ENCODE data around the gene BMPER. TPM values are rescaled to one million over a fixed set of nuclear protein-coding genes. Genes with fewer than 3 reads are reported as not detected.

BMPER gene
- total RNA-seq, 1 donor: 11.2 TPM

DNA sequence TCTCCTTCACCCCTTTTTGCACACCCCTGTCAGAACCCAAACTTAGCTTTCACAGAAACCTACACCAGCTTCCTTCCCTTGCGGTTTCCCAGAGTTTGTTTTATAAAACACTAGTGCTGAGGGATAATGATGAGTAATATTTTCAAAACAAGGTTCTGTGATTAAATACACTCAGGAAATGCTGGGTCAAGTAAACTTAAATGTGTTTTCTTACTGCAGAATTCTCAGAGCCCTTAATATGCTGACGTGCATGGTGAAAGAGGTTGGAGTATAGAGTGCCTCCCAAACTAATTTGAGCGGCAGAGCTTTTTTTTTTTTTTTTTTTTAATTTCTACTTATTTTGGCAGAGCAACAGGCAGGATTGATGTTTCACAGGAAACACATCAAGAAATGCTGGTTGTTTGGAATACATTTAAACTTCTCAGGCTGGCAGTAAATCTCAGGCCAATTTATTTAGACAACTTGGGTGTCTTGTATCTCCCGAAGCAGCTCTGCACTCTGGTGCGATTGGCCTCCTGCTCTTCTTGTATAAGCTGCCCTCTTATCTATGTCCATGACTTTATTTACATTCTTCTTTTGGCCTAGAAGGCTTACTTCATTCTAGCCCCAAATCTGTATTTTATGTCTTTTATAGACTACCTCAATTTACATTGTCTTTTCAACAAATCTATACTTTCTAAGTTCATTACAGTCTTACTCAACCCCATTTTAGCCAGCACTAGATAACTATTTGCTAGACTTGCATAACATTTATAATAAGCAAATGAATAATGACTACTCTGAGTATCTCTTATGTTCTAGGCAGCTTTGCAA lies 165.4 kb downstream of the BMPER start:
- H3K27me3 ChIP-seq (ENCODE audit: insufficient read depth, low read length): no peaks in the 10 kb centered on the region
- TF ChIP-seq, protein P1, sequence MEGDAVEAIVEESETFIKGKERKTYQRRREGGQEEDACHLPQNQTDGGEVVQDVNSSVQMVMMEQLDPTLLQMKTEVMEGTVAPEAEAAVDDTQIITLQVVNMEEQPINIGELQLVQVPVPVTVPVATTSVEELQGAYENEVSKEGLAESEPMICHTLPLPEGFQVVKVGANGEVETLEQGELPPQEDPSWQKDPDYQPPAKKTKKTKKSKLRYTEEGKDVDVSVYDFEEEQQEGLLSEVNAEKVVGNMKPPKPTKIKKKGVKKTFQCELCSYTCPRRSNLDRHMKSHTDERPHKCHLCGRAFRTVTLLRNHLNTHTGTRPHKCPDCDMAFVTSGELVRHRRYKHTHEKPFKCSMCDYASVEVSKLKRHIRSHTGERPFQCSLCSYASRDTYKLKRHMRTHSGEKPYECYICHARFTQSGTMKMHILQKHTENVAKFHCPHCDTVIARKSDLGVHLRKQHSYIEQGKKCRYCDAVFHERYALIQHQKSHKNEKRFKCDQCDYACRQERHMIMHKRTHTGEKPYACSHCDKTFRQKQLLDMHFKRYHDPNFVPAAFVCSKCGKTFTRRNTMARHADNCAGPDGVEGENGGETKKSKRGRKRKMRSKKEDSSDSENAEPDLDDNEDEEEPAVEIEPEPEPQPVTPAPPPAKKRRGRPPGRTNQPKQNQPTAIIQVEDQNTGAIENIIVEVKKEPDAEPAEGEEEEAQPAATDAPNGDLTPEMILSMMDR (IDR thresholded peaks at IDR 0.05; ENCODE audit: extremely low read depth, low read depth, low read length): no peak
- no peaks in the 10 kb centered on the region for H3K79me2 ChIP-seq (ENCODE audit: insufficient read depth, low read length)
- H4K20me1 ChIP-seq (ENCODE audit: insufficient read depth, low read length): no peaks in the 10 kb centered on the region
- peaks cover 30% of the 10 kb centered on the region for H3K4me1 ChIP-seq (ENCODE audit: insufficient read depth, low read length)
- no peak overlapping the region for H2AFZ ChIP-seq (ENCODE audit: low read length)
- H3K4me3 ChIP-seq (ENCODE audit: insufficient read depth, low read length): no peak overlapping the region
- H3K9me3 ChIP-seq (ENCODE audit: low read depth, low read length): no peaks in the 10 kb centered on the region
- H3K4me2 ChIP-seq (ENCODE audit: insufficient read depth, low read length): peak overlapping the region; percentile 54
- peaks cover 9% of the 10 kb centered on the region for H3K36me3 ChIP-seq (ENCODE audit: insufficient read depth, low read length)
- peak overlapping the region; percentile 87 for H3K27ac ChIP-seq (ENCODE audit: low read depth, low read length)
- peak; percentile 79 for DNase-seq (ENCODE audit: insufficient read length, low spot score, missing footprints)

DNA sequence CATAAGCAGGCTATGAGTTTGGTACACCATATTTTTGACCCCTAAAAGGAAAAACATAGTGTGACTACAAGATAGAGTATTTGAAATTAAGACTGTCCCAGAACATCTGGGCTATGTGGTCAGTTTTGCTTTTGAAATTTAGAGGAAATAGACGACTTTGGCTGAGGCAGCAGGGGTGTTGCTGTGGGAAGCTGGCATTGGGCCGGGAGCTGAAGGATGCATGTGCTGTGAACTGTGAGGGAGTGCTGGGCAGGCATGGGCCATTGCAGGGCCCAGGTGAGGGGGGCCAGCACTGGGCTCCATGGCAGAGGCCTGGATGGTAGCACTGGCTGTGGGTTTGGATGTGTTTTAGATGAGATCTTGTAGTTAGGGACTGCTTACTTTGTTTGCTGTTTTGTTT lies 168.3 kb downstream of the BMPER start:
- peaks cover 6% of the 10 kb centered on the region for H3K36me3 ChIP-seq (ENCODE audit: insufficient read depth, low read length)
- no peaks in the 10 kb centered on the region for H4K20me1 ChIP-seq (ENCODE audit: insufficient read depth, low read length)
- H3K4me2 ChIP-seq (ENCODE audit: insufficient read depth, low read length): no peak overlapping the region
- DNase-seq (ENCODE audit: insufficient read length, low spot score, missing footprints): no peak
- no peaks in the 10 kb centered on the region for H3K79me2 ChIP-seq (ENCODE audit: insufficient read depth, low read length)
- H3K27ac ChIP-seq (ENCODE audit: low read depth, low read length): peak overlapping the region; percentile 35
- TF ChIP-seq, protein P1 (IDR thresholded peaks at IDR 0.05; ENCODE audit: extremely low read depth, low read depth, low read length): no peak
- no peak overlapping the region for H2AFZ ChIP-seq (ENCODE audit: low read length)
- no peaks in the 10 kb centered on the region for H3K27me3 ChIP-seq (ENCODE audit: insufficient read depth, low read length)
- no peak overlapping the region for H3K4me3 ChIP-seq (ENCODE audit: insufficient read depth, low read length)
- no peaks in the 10 kb centered on the region for H3K9me3 ChIP-seq (ENCODE audit: low read depth, low read length)
- peaks cover 37% of the 10 kb centered on the region for H3K4me1 ChIP-seq (ENCODE audit: insufficient read depth, low read length)

DNA sequence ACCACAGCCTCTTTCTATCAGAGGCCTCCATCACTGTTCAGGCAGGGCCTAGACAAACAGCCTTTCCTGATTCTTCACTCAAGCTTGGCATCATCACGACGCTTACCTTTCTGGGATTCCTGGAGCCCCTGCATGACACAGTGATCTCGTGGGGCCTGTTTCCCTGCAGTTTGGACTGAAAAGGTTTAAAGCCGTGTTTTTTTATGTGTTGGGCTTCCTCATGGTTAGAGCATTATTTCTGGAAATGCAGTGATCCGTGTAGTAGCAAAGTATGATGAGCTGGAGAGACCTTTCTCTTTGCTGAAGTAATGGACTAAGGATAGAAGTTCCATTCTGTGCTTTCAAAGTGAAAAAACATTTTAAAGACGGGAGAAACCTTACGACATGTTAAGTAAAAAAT lies 169.1 kb downstream of the BMPER start:
- H3K4me1 ChIP-seq (ENCODE audit: insufficient read depth, low read length): peaks cover 35% of the 10 kb centered on the region
- H2AFZ ChIP-seq (ENCODE audit: low read length): no peak overlapping the region
- H3K27me3 ChIP-seq (ENCODE audit: insufficient read depth, low read length): no peaks in the 10 kb centered on the region
- H3K4me2 ChIP-seq (ENCODE audit: insufficient read depth, low read length): no peak overlapping the region
- TF ChIP-seq, protein P1 (IDR thresholded peaks at IDR 0.05; ENCODE audit: extremely low read depth, low read depth, low read length): no peak
- DNase-seq (ENCODE audit: insufficient read length, low spot score, missing footprints): no peak
- no peaks in the 10 kb centered on the region for H3K9me3 ChIP-seq (ENCODE audit: low read depth, low read length)
- no peaks in the 10 kb centered on the region for H4K20me1 ChIP-seq (ENCODE audit: insufficient read depth, low read length)
- no peak overlapping the region for H3K4me3 ChIP-seq (ENCODE audit: insufficient read depth, low read length)
- peaks cover 12% of the 10 kb centered on the region for H3K36me3 ChIP-seq (ENCODE audit: insufficient read depth, low read length)
- H3K27ac ChIP-seq (ENCODE audit: low read depth, low read length): peak overlapping the region; percentile 35
- no peaks in the 10 kb centered on the region for H3K79me2 ChIP-seq (ENCODE audit: insufficient read depth, low read length)

DNA sequence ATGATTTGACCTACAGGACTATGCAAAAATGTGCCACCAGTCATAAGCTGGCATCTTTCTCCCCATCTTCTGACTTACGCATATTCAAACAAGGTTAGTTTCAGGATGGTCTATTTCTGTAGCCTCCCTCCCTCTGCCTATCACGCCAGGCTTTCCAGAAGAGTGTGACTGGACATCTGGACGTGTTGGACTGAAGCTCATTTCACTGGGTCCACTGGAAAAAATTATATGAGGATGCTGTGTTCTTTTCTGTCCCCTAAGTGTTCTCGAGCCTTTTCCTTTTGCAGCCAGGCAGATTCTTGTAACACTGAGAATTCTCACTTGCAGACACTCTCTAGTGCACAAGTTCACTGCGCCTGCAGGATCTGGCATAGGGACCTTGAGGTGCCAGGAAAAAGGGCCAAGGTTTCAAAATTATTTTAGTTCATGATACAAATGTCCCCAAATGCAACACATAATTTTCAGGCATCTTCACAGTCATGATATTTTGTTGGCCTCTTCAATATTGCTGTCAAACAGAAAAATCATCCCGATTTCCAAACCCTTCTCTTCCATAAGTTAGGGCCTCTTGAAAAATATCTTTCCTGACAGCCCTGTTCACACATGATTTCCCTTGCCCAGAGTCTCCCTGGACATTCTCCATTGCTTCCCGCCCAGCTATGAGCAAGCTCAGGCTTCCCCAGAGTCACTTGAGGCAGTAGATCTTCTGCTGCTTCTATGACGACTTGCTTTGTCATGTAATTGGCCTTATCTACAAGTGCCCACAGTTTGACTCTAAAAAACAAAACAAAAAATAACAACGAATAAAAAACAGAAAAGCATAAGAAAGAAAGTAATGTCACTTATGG lies 170.4 kb downstream of the BMPER start:
- DNase-seq (ENCODE audit: insufficient read length, low spot score, missing footprints): peak; percentile 93
- H2AFZ ChIP-seq (ENCODE audit: low read length): no peak overlapping the region
- TF ChIP-seq, protein P1 (IDR thresholded peaks at IDR 0.05; ENCODE audit: extremely low read depth, low read depth, low read length): no peak
- peak overlapping the region; percentile 57 for H3K27ac ChIP-seq (ENCODE audit: low read depth, low read length)
- no peaks in the 10 kb centered on the region for H4K20me1 ChIP-seq (ENCODE audit: insufficient read depth, low read length)
- no peaks in the 10 kb centered on the region for H3K9me3 ChIP-seq (ENCODE audit: low read depth, low read length)
- no peak overlapping the region for H3K4me3 ChIP-seq (ENCODE audit: insufficient read depth, low read length)
- H3K4me1 ChIP-seq (ENCODE audit: insufficient read depth, low read length): peaks cover 22% of the 10 kb centered on the region
- H3K27me3 ChIP-seq (ENCODE audit: insufficient read depth, low read length): no peaks in the 10 kb centered on the region
- H3K36me3 ChIP-seq (ENCODE audit: insufficient read depth, low read length): peaks cover 24% of the 10 kb centered on the region
- H3K4me2 ChIP-seq (ENCODE audit: insufficient read depth, low read length): no peak overlapping the region
- no peaks in the 10 kb centered on the region for H3K79me2 ChIP-seq (ENCODE audit: insufficient read depth, low read length)

All from osteoblast (primary cell).